Fibroblast of lung (primary cell): Measurements from ENCODE around the gene DNER.

Experiments
- CTCF ChIP-seq, 2 donors: IDR thresholded peaks in 1 of 2; conservative IDR thresholded peaks in 1 of 2; 1 replicate in 1 of 2; 2 replicates in 1 of 2; pipeline ENCODE4 v1.5.1; 2011 to 2012; ENCODE audit warnings: low read length in 2 of 2, control low read depth in 1 of 2, inconsistent platforms in 1 of 2, low read depth in 1 of 2, mild to moderate bottlenecking in 1 of 2
- EZH2 ChIP-seq: IDR thresholded peaks from 2 replicates; pipeline ENCODE4 v1.5.1; 2012; ENCODE audit warnings: low read length, control low read depth, mild to moderate bottlenecking; ENCODE audit errors: missing control alignments

DNA sequence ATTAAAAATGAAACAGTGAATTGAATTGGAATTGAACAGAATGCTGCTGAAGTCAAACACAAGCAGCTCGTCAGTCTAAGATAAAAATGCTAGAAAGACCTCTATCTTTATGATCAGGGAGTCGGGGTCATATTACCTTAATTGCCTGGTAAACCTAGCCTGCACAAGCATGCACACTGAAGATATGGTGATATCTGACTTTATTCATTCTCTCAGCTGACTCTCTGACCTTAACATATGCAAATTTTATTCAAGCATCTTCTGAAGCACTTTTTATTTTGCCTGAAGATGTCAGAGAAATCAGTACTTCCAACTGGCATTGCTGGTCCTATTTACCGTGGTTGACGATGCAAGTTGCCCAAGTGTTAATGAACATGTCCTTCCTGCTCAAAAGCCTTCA lies 56.4 kb downstream of the DNER start:
- TF ChIP-seq CTCF (conservative IDR thresholded peaks at IDR 0.05 in 1 of 2, IDR thresholded peaks at IDR 0.05 in 1 of 2; ENCODE audit: low read depth in 1 of 2, low read length in 2 of 2) (no peak), EZH2 (no peak)
